ENCODE measurements around the gene MTA1. TPM values are rescaled to one million over a fixed set of nuclear protein-coding genes. Genes with fewer than 3 reads are reported as not detected.

MTA1 gene
- total and polyA plus RNA-seq, 2 of the 8 experiments (the other 6 are each of a cell fraction or from before 2014, with no cell fraction given), result 73.9 to 221 TPM

- no peak for FAIRE-seq
- TF ChIP-seq SP1 (IDR thresholded peaks at IDR 0.05; ENCODE audit: low read depth, low read length), result no peak
- no peak for TF ChIP-seq SP4 (IDR thresholded peaks at IDR 0.05; ENCODE audit: low read length)
- no peak for TF ChIP-seq YY1 (IDR thresholded peaks at IDR 0.05; ENCODE audit: low read depth, low read length)
- no peak for TF ChIP-seq ASH2L (IDR thresholded peaks at IDR 0.05; ENCODE audit: low read length)
- TF ChIP-seq NRF1 (IDR thresholded peaks at IDR 0.05; ENCODE audit: low read depth, low read length), result no peak
- no peak for TF ChIP-seq KDM5A (IDR thresholded peaks at IDR 0.05; ENCODE audit: low read length)
- TF ChIP-seq SAP30 (IDR thresholded peaks at IDR 0.05; ENCODE audit: insufficient read depth, insufficient replicate concordance, low read length), result no peak
- TF ChIP-seq, protein P1, sequence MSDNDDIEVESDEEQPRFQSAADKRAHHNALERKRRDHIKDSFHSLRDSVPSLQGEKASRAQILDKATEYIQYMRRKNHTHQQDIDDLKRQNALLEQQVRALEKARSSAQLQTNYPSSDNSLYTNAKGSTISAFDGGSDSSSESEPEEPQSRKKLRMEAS (IDR thresholded peaks at IDR 0.05), result no peak
- Histone ChIP-seq H3K23me2 (ENCODE audit: low read depth, low read length) (no peaks in the 10 kb centered on the region), H3K9ac (replicated peaks in 1 of 4; ENCODE audit: extremely low read depth in 1 of 4, low read depth in 3 of 4, low read length in 3 of 4) (no peak overlapping the region), H3K14ac (ENCODE audit: insufficient read length) (no peak overlapping the region), H3K4ac (replicated peaks; ENCODE audit: insufficient read length, low read depth, low read length) (no peak overlapping the region), H3K4me2 (ENCODE audit: insufficient read depth in 1 of 2, low read depth in 2 of 2, low read length in 2 of 2) (no peak overlapping the region), H4K5ac (ENCODE audit: insufficient read length, low read depth, low read length) (no peak overlapping the region), H2BK5ac (ENCODE audit: low read depth, low read length) (no peak overlapping the region), H3K18ac (ENCODE audit: extremely low read depth, low read length) (no peak overlapping the region), H3K36me3 (ENCODE audit: control insufficient read depth in 2 of 4, insufficient read depth in 4 of 4, low read length in 3 of 4) (peaks cover 24 to 80% (median 44%) of the 10 kb centered on the region in 4 experiments), H4K20me1 (replicated peaks in 1 of 2; ENCODE audit: control insufficient read depth in 1 of 2, insufficient read depth in 2 of 2, low read length in 2 of 2) (peaks cover 6 to 23% of the 10 kb centered on the region in 2 experiments), H2AFZ (ENCODE audit: low read length) (no peak overlapping the region), H3K79me2 (ENCODE audit: control insufficient read depth in 1 of 2, insufficient read depth in 2 of 2, low read length in 2 of 2) (no peaks in the 10 kb centered on the region; a peak in 1 of 4 replicates), H3K4me3 (ENCODE audit: extremely low read depth in 1 of 4, insufficient read depth in 2 of 4, low read depth in 3 of 4, low read length in 4 of 4) (no peak overlapping the region), H4K8ac (ENCODE audit: extremely low read depth, insufficient read depth, low read length) (no peak overlapping the region), H3K79me1 (ENCODE audit: low read depth, low read length) (peaks cover 2% of the 10 kb centered on the region; the same call in 1 of the 2 replicates), H2BK120ac (replicated peaks; ENCODE audit: low read depth, low read length) (no peak overlapping the region), H2AK5ac (ENCODE audit: low read depth, low read length) (no peak overlapping the region), H3K27ac (ENCODE audit: low read depth, low read length) (no peak overlapping the region), H2BK15ac (ENCODE audit: low read length) (no peak overlapping the region), H3K23ac (ENCODE audit: insufficient read length) (no peak overlapping the region), H3K4me1 (replicated peaks in 1 of 4; ENCODE audit: control insufficient read depth in 3 of 4, insufficient read depth in 4 of 4, low read length in 3 of 4) (no peaks in the 10 kb centered on the region), H3K9me3 (ENCODE audit: insufficient read depth in 2 of 2, low read depth in 1 of 2, low read length in 1 of 2) (no peaks in the 10 kb centered on the region), H3K56ac (replicated peaks; ENCODE audit: insufficient read length, low read depth, low read length) (no peak overlapping the region), H3K27me3 (replicated peaks in 1 of 4; ENCODE audit: control insufficient read depth in 3 of 4, extremely low read depth in 1 of 4, insufficient read depth in 3 of 4, low read length in 3 of 4) (no peaks in the 10 kb centered on the region), H4K91ac (replicated peaks; ENCODE audit: insufficient read length, low read length) (no peak overlapping the region), H2BK20ac (ENCODE audit: low read length) (no peak overlapping the region), H2BK12ac (ENCODE audit: low read depth, low read length) (no peak overlapping the region)
- POLR2A ChIA-PET (ENCODE audit: partially characterized antibody), result no interaction called here
- 96% methylated on average over 11 of the region's 14 CpGs; no CpG with 5 or more reads in 1 of the 2 experiments for whole genome bisulfite sequencing, 2 experiments (ENCODE audit: extremely low coverage in 1 of 2, insufficient coverage in 1 of 2, insufficient read length in 1 of 2, insufficient replicate concordance in 2 of 2, low coverage in 1 of 2, low lambda C conversion rate in 2 of 2, missing lambda C conversion rate in 1 of 2)
- no peak for DNase-seq (ENCODE audit: low read depth in 1 of 2, low spot score in 2 of 2)
- CTCF ChIA-PET (ENCODE audit: partially characterized antibody), result interaction anchor here (3.9 kb wide), 1 partner anchor 16 kb away, joined by 27 read pairs; no protein-coding TSS in a partner anchor
These were observed 34.2 kb downstream of the MTA1 start for GRCh38 chr14:105453847-105454246.

Data from H1 (cell line).